ENCODE results near the gene RASA3. TPM values are rescaled to one million over a fixed set of nuclear protein-coding genes. Genes with fewer than 3 reads are reported as not detected.

Gene RASA3
- total RNA-seq, 1 donor from 2014 or later = 25.4 TPM

- no peaks in the 10 kb centered on the region for H3K36me3 ChIP-seq (ENCODE audit: control insufficient read depth, insufficient read depth, low read length)
- no peak for DNase-seq (ENCODE audit: low read depth)
- H3K27me3 ChIP-seq (ENCODE audit: control insufficient read depth, insufficient read depth, low read length) = no peaks in the 10 kb centered on the region
- H3K4me3 ChIP-seq (ENCODE audit: low read depth, low read length) = no peak overlapping the region
- TF ChIP-seq CTCF (IDR thresholded peaks at IDR 0.05; ENCODE audit: insufficient read depth, low read length, poor library complexity, severe bottlenecking) = no peak
Measured at GRCh38 chr13:114125589-114125988, 6.8 kb downstream of the RASA3 start.

GRCh38 chr13:114124921-114125320 lies 7.5 kb downstream of the RASA3 start:
- no peak for TF ChIP-seq CTCF (IDR thresholded peaks at IDR 0.05; ENCODE audit: insufficient read depth, low read length, poor library complexity, severe bottlenecking)
- H3K36me3 ChIP-seq (ENCODE audit: control insufficient read depth, insufficient read depth, low read length) = no peaks in the 10 kb centered on the region
- DNase-seq (ENCODE audit: low read depth) = peak; percentile 77
- H3K4me3 ChIP-seq (ENCODE audit: low read depth, low read length) = no peak overlapping the region
- H3K27me3 ChIP-seq (ENCODE audit: control insufficient read depth, insufficient read depth, low read length) = no peaks in the 10 kb centered on the region

- no peaks in the 10 kb centered on the region for H3K27me3 ChIP-seq (ENCODE audit: control insufficient read depth, insufficient read depth, low read length)
- H3K36me3 ChIP-seq (ENCODE audit: control insufficient read depth, insufficient read depth, low read length) = no peaks in the 10 kb centered on the region
- H3K4me3 ChIP-seq (ENCODE audit: low read depth, low read length) = no peak overlapping the region
- DNase-seq (ENCODE audit: low read depth) = no peak
- TF ChIP-seq CTCF (IDR thresholded peaks at IDR 0.05; ENCODE audit: insufficient read depth, low read length, poor library complexity, severe bottlenecking) = no peak
Measured at GRCh38 chr13:114124431-114124830, 8.0 kb downstream of the RASA3 start.

GRCh38 chr13:114123876-114124275 lies 8.5 kb downstream of the RASA3 start:
- Histone ChIP-seq H3K36me3 (ENCODE audit: control insufficient read depth, insufficient read depth, low read length) (no peaks in the 10 kb centered on the region), H3K27me3 (ENCODE audit: control insufficient read depth, insufficient read depth, low read length) (no peaks in the 10 kb centered on the region), H3K4me3 (ENCODE audit: low read depth, low read length) (no peak overlapping the region)
- no peak for DNase-seq (ENCODE audit: low read depth)
- no peak for TF ChIP-seq CTCF (IDR thresholded peaks at IDR 0.05; ENCODE audit: insufficient read depth, low read length, poor library complexity, severe bottlenecking)

GRCh38 chr13:114123448-114123847 lies 9.0 kb downstream of the RASA3 start:
- no peak overlapping the region for H3K4me3 ChIP-seq (ENCODE audit: low read depth, low read length)
- no peak for TF ChIP-seq CTCF (IDR thresholded peaks at IDR 0.05; ENCODE audit: insufficient read depth, low read length, poor library complexity, severe bottlenecking)
- no peaks in the 10 kb centered on the region for H3K27me3 ChIP-seq (ENCODE audit: control insufficient read depth, insufficient read depth, low read length)
- H3K36me3 ChIP-seq (ENCODE audit: control insufficient read depth, insufficient read depth, low read length) = no peaks in the 10 kb centered on the region
- DNase-seq (ENCODE audit: low read depth) = no peak

GRCh38 chr13:114122591-114123211 lies 9.7 kb downstream of the RASA3 start:
- no peak for TF ChIP-seq CTCF (IDR thresholded peaks at IDR 0.05; ENCODE audit: insufficient read depth, low read length, poor library complexity, severe bottlenecking)

More at GRCh38 chr13:114122591-114123211, 9.7 kb downstream of the RASA3 start:
- H3K27me3 ChIP-seq (ENCODE audit: control insufficient read depth, insufficient read depth, low read length) = no peaks in the 10 kb centered on the region
- H3K36me3 ChIP-seq (ENCODE audit: control insufficient read depth, insufficient read depth, low read length) = no peaks in the 10 kb centered on the region
- DNase-seq (ENCODE audit: low read depth) = no peak
- H3K4me3 ChIP-seq (ENCODE audit: low read depth, low read length) = no peak overlapping the region
